Chondrocyte (in vitro differentiated cells): ENCODE data around the gene GALNTL6. TPM values are rescaled to one million over a fixed set of nuclear protein-coding genes. Genes with fewer than 3 reads are reported as not detected.

ENCODE experiments used
- DNase-seq: peaks from one replicate; pipeline ENCODE4 v3.0.0; 2021; ENCODE audit warnings: mixed read lengths, low spot score
- H3K27ac Mint-ChIP-seq: one replicate; pipeline ENCODE4 v1.8.0; 2021; ENCODE audit warnings: mild to moderate bottlenecking, moderate library complexity, mixed read lengths; ENCODE audit not compliant: unreplicated experiment
- H3K27me3 Mint-ChIP-seq: 2 replicates; pipeline ENCODE4 v1.8.0; 2021; ENCODE audit warnings: low read depth, mixed read lengths
- H3K36me3 Mint-ChIP-seq: 2 replicates; pipeline ENCODE4 v1.8.0; 2021; ENCODE audit warnings: low read depth, mixed read lengths
- H3K4me1 Mint-ChIP-seq: 2 replicates; pipeline ENCODE4 v1.8.0; 2021; ENCODE audit warnings: low read depth, mild to moderate bottlenecking, mixed read lengths
- H3K4me3 Mint-ChIP-seq: one replicate; pipeline ENCODE4 v1.8.0; 2021; ENCODE audit warnings: mild to moderate bottlenecking, moderate library complexity, mixed read lengths; ENCODE audit not compliant: unreplicated experiment
- H3K9me3 Mint-ChIP-seq: 2 replicates; pipeline ENCODE4 v1.8.0; 2021; ENCODE audit warnings: low read depth, mixed read lengths
- total RNA-seq: library from RNA; stranded (reverse); gene quantifications from 3 replicates; pipeline ENCODE4 v1.2.1, GENCODE V29; 2021
- TF ChIP-seq, protein P1 (sequence below): fragments of 200-600 bp; sonication (generic); IDR thresholded peaks from 2 replicates; pipeline ENCODE4 v1.5.0; 2021; ENCODE audit warnings: antibody characterized with exemption, mild to moderate bottlenecking, moderate library complexity

Gene GALNTL6
- total RNA-seq, 1 donor from 2014 or later = not detected

DNA sequence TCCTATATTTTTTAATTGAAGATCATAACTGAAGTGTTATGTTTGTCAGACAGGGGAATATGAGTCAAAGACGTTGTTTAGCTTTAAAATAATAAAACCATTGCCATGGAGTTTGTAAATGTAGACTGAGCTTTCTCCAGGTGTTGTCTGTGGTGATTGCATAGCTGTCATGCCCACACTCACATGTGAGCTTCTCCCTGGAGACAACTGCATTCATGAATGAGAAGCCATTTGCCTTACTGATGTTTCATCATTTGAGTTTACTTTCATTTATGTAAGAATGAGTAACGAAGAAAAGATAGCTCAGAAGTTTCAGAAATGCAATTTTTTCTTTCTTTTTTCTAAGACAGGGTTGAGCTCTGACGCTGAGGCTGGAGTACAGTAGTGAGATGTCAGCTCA is 339.1 kb downstream of the GALNTL6 start:
- Mint-ChIP-seq H3K27ac (no peak overlapping the region), H3K9me3 (no peaks in the 10 kb centered on the region), H3K4me1 (peaks cover 5% of the 10 kb centered on the region), H3K27me3 (no peaks in the 10 kb centered on the region), H3K4me3 (no peak overlapping the region), H3K36me3 (no peaks in the 10 kb centered on the region)
- no peak for DNase-seq
- TF ChIP-seq, protein P1, sequence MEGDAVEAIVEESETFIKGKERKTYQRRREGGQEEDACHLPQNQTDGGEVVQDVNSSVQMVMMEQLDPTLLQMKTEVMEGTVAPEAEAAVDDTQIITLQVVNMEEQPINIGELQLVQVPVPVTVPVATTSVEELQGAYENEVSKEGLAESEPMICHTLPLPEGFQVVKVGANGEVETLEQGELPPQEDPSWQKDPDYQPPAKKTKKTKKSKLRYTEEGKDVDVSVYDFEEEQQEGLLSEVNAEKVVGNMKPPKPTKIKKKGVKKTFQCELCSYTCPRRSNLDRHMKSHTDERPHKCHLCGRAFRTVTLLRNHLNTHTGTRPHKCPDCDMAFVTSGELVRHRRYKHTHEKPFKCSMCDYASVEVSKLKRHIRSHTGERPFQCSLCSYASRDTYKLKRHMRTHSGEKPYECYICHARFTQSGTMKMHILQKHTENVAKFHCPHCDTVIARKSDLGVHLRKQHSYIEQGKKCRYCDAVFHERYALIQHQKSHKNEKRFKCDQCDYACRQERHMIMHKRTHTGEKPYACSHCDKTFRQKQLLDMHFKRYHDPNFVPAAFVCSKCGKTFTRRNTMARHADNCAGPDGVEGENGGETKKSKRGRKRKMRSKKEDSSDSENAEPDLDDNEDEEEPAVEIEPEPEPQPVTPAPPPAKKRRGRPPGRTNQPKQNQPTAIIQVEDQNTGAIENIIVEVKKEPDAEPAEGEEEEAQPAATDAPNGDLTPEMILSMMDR = no peak

DNA sequence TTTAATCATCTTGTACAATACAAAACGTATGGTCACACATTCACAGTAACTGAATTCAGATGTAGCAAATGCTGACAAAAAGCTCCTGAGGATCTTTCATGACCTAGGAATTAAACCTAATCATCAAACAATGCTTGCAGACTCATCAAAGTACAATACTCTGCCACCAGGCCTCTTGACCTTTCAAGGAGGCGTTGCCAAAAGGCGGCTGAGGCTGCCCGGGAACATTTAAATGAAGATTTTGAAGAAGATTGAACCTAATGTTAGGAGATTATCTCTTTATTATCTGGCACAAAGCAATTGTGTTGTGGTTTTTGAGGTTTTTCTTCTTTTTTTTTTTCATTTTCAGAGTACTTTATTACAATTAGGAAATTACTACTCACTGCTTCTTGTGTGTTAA is 340.5 kb downstream of the GALNTL6 start:
- H3K4me3 Mint-ChIP-seq = no peak overlapping the region
- H3K27ac Mint-ChIP-seq = no peak overlapping the region
- no peaks in the 10 kb centered on the region for H3K27me3 Mint-ChIP-seq
- no peak for DNase-seq
- H3K4me1 Mint-ChIP-seq = no peaks in the 10 kb centered on the region
- no peaks in the 10 kb centered on the region for H3K9me3 Mint-ChIP-seq
- H3K36me3 Mint-ChIP-seq = no peaks in the 10 kb centered on the region
- TF ChIP-seq, protein P1 = no peak

DNA sequence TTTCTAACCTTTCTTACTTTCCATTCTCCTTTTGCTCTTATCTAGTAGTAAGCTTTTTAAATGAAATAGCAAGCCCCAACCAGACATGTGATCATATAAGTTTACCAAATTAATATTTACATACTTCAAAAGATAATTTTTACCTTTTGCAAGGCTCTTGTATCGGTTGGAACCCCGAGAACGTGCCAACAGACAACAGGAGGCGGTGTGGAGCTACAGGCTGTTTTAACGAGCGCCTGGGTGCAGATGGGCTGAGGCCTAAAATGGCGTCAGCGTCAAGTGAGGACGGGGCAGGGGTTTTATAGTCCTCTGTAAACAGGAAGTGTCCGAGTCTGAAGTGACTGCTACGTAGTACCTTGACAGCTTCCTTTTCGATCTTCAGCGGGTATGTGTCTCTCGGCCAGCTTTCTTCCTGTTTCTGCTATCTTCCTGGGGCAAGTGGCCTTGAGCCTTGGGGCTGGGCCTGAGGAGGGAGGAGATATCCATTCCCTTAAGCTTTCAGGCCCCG is 342.7 kb downstream of the GALNTL6 start:
- Mint-ChIP-seq H3K36me3 (no peaks in the 10 kb centered on the region), H3K27me3 (no peaks in the 10 kb centered on the region), H3K4me3 (no peak overlapping the region), H3K4me1 (no peaks in the 10 kb centered on the region), H3K27ac (no peak overlapping the region), H3K9me3 (no peaks in the 10 kb centered on the region)
- TF ChIP-seq, protein P1 = no peak
- no peak for DNase-seq

DNA sequence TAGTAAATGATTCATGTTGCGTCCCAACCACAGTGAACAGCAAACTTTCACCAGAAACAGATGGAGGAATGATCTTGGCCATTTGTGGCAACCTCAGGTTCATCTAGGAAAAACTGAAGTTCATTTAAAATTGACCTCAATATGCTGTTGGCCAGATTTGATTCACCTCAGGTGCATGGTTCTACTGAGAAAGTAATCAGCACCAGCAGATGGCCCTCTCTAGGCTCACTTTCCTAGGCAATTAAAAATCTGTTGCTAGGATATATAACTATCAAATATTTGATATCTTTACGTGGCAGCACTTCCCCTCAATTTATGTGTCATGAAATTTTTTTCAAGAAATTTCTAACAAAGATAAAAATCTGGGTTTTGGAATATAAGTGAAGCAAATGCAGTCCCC is 344.7 kb downstream of the GALNTL6 start:
- Mint-ChIP-seq H3K27ac (no peak overlapping the region), H3K27me3 (peaks cover 9% of the 10 kb centered on the region), H3K4me1 (no peaks in the 10 kb centered on the region), H3K4me3 (no peak overlapping the region), H3K36me3 (no peaks in the 10 kb centered on the region), H3K9me3 (no peaks in the 10 kb centered on the region)
- DNase-seq = no peak
- TF ChIP-seq, protein P1 = no peak

DNA sequence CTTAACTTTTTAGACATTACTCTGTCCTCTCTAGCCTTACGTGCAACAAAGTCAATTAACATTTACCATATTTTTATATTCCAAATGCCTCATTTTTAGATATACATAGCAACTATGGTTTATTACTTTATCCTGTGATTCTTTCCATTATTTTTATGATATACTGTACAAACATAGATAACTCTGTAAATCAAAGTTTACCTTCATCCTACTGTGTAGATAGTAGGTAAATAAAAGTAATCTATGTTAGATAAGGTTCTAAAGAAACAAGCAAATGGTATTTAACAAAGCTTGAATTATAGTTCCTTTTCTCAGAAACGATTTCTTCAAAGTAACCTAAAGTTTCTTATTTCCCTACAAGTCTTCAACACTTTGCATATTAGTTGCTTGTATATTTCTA is 350.0 kb downstream of the GALNTL6 start:
- peaks cover under 1% of the 10 kb centered on the region for H3K9me3 Mint-ChIP-seq
- DNase-seq = no peak
- no peak overlapping the region for H3K27ac Mint-ChIP-seq
- peaks cover 11% of the 10 kb centered on the region for H3K27me3 Mint-ChIP-seq
- TF ChIP-seq, protein P1 = no peak
- H3K36me3 Mint-ChIP-seq = no peaks in the 10 kb centered on the region
- no peak overlapping the region for H3K4me3 Mint-ChIP-seq
- no peaks in the 10 kb centered on the region for H3K4me1 Mint-ChIP-seq
